HG03175 (cell line): Measurements from ENCODE around the gene USP17L18.
"Not testable (repeated sequence)": the region's sequence is repeated elsewhere in the genome, so short reads cannot be mapped to it uniquely, and the experiment has no call there.

Experiments
- ATAC-seq: cut with Tn5 transposase; IDR thresholded peaks from one replicate; pipeline ENCODE4 v1.9.1; 2021; ENCODE audit warnings: mild to moderate bottlenecking, moderate library complexity; ENCODE audit not compliant: unreplicated experiment

Gene USP17L18

GRCh38 chr4:9247953-9248680, at the start of gene USP17L18:
Gene USP17L18, plus strand, starts transcription at chr4:9248630. Its CDS starts 0 bp downstream, at chr4:9248630.
- ATAC-seq: not testable (repeated sequence)

DNA sequence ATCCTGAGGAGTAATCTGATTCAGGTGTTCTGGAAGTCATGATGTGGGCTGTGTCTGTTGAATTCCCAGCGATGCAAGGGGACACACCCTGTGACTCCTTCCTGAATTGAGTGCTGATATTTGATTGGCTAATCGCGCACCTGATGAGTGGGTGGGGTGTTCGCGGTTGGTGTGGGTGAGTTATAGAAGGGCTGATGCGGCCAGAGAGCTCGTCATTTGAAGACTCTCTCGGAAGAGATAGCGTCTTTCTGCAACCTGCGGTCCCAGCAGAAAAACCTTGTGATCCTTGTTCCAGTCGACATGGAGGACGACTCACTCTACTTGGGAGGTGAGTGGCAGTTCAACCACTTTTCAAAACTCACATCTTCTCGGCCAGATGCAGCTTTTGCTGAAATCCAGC, 38.1 kb upstream of the USP17L18 start, which contains the start of gene USP17L10:
Gene USP17L10 (plus strand): TSS at position 301 of the 400 bp plus-strand sequence. CDS start 0 bp downstream, at position 301.
- not testable (repeated sequence) for ATAC-seq

- not testable (repeated sequence) for ATAC-seq
Measured at GRCh38 chr4:9214701-9215100, 33.7 kb upstream of the USP17L18 start.

DNA sequence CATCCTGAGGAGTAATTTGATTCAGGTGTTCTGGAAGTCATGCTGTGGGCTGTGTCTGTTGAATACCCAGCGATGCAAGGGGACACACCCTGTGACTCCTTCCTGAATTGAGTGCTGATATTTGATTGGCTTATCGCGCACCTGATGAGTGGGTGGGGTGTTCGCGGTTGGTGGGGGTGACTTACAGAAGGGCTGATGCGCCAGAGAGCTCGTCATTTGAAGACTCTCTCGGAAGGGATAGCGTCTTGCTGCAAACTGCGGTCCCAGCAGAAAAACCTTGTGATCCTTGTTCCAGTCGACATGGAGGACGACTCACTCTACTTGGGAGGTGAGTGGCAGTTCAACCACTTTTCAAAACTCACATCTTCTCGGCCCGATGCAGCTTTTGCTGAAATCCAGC, 33.3 kb upstream of the USP17L18 start, which contains the start of gene USP17L11:
Gene USP17L11 (plus strand): TSS at position 301 of the 400 bp plus-strand sequence. CDS start 0 bp downstream, at position 301.
- ATAC-seq: not testable (repeated sequence)

DNA sequence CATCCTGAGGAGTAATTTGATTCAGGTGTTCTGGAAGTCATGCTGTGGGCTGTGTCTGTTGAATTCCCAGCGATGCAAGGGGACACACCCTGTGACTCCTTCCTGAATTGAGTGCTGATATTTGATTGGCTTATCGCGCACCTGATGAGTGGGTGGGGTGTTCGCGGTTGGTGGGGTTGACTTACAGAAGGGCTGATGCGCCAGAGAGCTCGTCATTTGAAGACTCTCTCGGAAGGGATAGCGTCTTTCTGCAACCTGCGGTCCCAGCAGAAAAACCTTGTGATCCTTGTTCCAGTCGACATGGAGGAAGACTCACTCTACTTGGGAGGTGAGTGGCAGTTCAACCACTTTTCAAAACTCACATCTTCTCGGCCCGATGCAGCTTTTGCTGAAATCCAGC, 28.6 kb upstream of the USP17L18 start, which contains the start of gene USP17L12:
Gene USP17L12 (plus strand): TSS at position 301 of the 400 bp plus-strand sequence. CDS start 0 bp downstream, at position 301.
- ATAC-seq: not testable (repeated sequence)

DNA sequence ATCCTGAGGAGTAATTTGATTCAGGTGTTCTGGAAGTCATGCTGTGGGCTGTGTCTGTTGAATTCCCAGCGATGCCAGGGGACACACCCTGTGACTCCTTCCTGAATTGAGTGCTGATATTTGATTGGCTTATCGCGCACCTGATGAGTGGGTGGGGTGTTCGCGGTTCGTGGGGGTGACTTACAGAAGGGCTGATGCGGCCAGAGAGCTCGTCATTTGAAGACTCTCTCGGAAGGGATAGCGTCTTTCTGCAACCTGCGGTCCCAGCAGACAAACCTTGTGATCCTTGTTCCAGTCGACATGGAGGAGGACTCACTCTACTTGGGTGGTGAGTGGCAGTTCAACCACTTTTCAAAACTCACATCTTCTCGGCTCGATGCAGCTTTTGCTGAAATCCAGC, 23.8 kb upstream of the USP17L18 start, which contains the start of gene USP17L13:
Gene USP17L13 (plus strand): TSS at position 301 of the 400 bp plus-strand sequence. CDS start 0 bp downstream, at position 301.
- ATAC-seq: not testable (repeated sequence)

- not testable (repeated sequence) for ATAC-seq
Measured at GRCh38 chr4:9230249-9230648, 18.2 kb upstream of the USP17L18 start.

DNA sequence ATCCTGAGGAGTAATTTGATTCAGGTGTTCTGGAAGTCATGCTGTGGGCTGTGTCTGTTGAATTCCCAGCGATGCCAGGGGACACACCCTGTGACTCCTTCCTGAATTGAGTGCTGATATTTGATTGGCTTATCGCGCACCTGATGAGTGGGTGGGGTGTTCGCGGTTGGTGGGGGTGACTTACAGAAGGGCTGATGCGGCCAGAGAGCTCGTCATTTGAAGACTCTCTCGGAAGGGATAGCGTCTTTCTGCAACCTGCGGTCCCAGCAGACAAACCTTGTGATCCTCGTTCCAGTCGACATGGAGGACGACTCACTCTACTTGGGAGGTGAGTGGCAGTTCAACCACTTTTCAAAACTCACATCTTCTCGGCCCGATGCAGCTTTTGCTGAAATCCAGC, 14.3 kb upstream of the USP17L18 start, which contains the start of gene USP17L15:
Gene USP17L15 (plus strand): TSS at position 301 of the 400 bp plus-strand sequence. CDS start 0 bp downstream, at position 301.
- not testable (repeated sequence) for ATAC-seq

GRCh38 chr4:9238461-9238860, 10.0 kb upstream of the USP17L18 start:
- ATAC-seq: not testable (repeated sequence)

DNA sequence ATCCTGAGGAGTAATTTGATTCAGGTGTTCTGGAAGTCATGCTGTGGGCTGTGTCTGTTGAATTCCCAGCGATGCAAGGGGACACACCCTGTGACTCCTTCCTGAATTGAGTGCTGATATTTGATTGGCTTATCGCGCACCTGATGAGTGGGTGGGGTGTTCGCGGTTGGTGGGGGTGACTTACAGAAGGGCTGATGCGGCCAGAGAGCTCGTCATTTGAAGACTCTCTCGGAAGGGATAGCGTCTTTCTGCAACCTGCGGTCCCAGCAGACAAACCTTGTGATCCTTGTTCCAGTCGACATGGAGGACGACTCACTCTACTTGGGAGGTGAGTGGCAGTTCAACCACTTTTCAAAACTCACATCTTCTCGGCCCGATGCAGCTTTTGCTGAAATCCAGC, 4.9 kb upstream of the USP17L18 start, which contains the start of gene USP17L17:
Gene USP17L17 (plus strand): TSS at position 301 of the 400 bp plus-strand sequence. CDS start 0 bp downstream, at position 301.
- not testable (repeated sequence) for ATAC-seq

GRCh38 chr4:9253078-9253477, 4.6 kb downstream of the USP17L18 start, which contains the start of gene USP17L19:
Gene USP17L19, plus strand, starts transcription at chr4:9253378. Its CDS starts 0 bp downstream, at chr4:9253378.
- not testable (repeated sequence) for ATAC-seq

DNA sequence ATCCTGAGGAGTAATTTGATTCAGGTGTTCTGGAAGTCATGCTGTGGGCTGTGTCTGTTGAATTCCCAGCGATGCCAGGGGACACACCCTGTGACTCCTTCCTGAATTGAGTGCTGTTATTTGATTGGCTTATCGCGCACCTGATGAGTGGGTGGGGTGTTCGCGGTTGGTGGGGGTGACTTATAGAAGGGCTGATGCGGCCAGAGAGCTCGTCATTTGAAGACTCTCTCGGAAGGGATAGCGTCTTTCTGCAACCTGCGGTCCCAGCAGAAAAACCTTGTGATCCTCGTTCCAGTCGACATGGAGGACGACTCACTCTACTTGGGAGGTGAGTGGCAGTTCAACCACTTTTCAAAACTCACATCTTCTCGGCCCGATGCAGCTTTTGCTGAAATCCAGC, 9.4 kb downstream of the USP17L18 start, which contains the start of gene USP17L20:
Gene USP17L20 (plus strand): TSS at position 301 of the 400 bp plus-strand sequence. CDS start 0 bp downstream, at position 301.
- not testable (repeated sequence) for ATAC-seq

DNA sequence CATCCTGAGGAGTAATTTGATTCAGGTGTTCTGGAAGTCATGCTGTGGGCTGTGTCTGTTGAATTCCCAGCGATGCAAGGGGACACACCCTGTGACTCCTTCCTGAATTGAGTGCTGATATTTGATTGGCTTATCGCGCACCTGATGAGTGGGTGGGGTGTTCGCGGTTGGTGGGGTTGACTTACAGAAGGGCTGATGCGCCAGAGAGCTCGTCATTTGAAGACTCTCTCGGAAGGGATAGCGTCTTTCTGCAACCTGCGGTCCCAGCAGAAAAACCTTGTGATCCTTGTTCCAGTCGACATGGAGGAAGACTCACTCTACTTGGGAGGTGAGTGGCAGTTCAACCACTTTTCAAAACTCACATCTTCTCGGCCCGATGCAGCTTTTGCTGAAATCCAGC, 14.1 kb downstream of the USP17L18 start, which contains the start of gene USP17L21:
Gene USP17L21 (plus strand): TSS at position 301 of the 400 bp plus-strand sequence. CDS start 0 bp downstream, at position 301.
- not testable (repeated sequence) for ATAC-seq

- ATAC-seq: not testable (repeated sequence)
Measured at GRCh38 chr4:9267319-9267718, 18.9 kb downstream of the USP17L18 start, which contains the start of gene USP17L22. Gene USP17L22, plus strand, starts transcription at chr4:9267619. Its CDS starts 0 bp downstream, at chr4:9267619.

DNA sequence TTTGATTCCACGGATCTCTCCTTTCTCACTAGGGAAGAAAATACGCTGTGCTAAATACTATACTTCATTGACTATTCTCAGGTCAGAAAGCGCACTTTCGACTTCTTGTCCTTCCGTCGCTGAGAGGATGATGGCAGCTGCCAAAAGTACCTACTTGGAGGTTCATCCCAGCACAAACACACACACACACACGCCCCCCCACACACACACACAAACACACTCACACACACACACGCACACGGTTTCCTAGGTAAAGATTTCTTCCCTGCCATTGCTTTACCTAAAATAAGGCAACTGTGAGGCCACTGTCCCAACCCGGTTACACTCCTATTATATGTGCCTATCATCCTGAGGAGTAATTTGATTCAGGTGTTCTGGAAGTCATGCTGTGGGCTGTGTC, 23.3 kb downstream of the USP17L18 start:
- ATAC-seq: not testable (repeated sequence)
